ENCODE measurements around the gene AFF2.

AFF2 gene

DNA sequence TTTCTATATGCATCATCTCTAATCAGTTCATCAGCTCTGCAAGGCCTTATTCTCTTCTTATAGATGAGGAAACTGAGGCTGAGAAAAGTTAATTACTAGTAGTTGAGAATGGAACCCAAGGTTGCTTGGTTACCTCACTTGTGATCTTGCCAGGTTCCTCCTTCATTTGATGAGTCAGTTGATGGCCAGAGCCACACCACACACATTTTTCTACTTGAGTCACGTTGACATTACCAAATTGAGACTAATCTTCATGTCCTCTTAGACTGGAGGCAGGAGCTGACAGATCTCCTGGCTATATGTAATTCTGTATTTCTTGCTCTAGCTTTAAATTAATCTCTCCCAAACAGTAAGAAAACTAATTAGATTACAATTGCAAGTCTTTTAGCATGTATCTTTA lies 428.4 kb downstream of the AFF2 start:
- no peak for DNase-seq (ENCODE audit: low read depth)

- no peak for DNase-seq (ENCODE audit: low read depth)
Measured at GRCh38 chrX:148929686-148930085, 429.3 kb downstream of the AFF2 start.

DNA sequence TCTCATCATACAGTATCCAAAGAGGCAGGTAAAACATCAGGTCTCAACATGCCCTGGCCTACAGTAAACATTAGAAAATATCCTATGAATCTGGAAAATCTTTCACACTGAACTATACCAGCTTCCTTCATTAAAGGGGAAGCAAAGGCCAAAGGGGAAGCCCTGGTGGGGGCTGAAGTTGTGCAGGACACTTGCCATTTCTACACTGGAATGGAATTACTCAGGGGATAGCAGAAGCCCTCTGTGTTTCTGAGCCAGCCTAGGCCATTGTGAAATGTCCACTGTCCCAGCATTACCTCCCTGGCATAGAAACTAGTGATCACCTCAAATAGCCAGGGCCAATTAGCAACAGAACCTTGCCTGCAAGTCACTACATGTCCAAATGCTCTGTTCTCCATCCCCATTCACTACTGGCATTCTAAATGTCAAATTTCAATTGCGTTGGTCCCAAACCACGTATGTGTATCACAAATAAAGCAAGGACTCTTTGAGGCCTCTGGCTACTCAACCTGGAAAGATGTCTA lies 429.9 kb downstream of the AFF2 start:
- no peak for DNase-seq (ENCODE audit: low read depth)

DNA sequence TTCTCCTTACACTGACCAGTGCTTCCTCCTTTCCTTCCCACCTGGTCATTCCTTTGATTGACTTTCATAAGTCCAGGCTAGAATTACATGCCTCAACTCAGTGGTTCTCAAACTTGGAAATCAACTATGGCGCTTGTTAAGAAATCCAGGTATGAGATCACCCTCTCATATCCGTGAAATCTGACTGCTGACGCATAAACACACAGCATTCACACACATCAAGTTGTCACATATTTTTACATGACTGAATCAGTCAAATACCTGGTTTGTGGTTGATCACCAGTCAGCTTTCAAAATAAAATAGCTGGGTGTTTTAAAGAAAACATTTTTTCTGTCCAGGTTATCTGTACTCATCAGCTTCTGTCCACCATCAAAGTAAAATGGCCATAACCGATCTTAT lies 433.5 kb downstream of the AFF2 start:
- no peak for DNase-seq (ENCODE audit: low read depth)

DNA sequence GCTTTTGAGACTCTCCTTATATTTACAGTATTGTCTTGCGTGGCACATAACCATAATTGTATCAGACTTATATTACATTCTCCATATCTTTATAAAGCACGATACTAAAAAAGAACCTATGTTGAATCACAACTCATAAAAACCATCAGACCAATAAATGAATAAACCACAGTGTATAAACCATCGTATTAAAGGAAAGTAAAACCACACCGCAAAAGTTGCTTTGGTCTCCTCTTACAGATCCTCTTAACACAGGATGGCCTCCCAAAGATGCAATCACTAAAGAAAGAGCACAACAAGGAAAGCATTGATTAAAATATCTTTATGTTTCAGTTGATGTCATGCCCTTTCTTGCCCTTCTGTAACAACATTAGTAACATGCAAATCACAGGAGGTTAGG lies 437.9 kb downstream of the AFF2 start:
- DNase-seq (ENCODE audit: low read depth) = no peak

- DNase-seq (ENCODE audit: low read depth) = no peak
Measured at GRCh38 chrX:148940411-148940996, 440.1 kb downstream of the AFF2 start.

- DNase-seq (ENCODE audit: low read depth) = no peak
Measured at GRCh38 chrX:148942754-148943153, 442.3 kb downstream of the AFF2 start.

GRCh38 chrX:148947399-148947975 lies 447.1 kb downstream of the AFF2 start:
- DNase-seq (ENCODE audit: low read depth) = no peak

- DNase-seq (ENCODE audit: low read depth) = no peak
Measured at GRCh38 chrX:148956352-148956751, 455.9 kb downstream of the AFF2 start.

- no peak for DNase-seq (ENCODE audit: low read depth)
Measured at GRCh38 chrX:148958901-148959300, 458.5 kb downstream of the AFF2 start.

GRCh38 chrX:148960060-148960459 lies 459.6 kb downstream of the AFF2 start:
- no peak for DNase-seq (ENCODE audit: low read depth)

DNA sequence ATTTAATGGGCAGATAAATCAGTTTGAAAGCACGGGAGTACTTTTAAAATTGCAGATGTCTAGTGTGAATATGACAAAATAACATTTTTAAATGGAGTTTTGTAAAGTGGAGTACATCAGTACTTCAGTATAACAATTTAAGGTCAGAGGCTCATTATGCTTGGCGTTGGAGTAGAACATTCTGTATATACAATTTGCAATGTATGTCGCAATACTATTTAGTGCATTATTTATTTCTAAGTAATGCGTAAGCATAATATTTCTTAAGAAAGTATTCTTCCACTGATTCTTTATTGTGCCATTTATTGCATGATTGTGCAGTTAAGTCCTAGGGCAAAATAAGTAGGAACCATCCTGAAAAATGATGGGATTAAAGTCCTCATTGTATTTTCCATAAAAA lies 461.6 kb downstream of the AFF2 start:
- no peak for DNase-seq (ENCODE audit: low read depth)

- DNase-seq (ENCODE audit: low read depth) = no peak
Measured at GRCh38 chrX:148976571-148977400, 476.4 kb downstream of the AFF2 start.

GRCh38 chrX:148979786-148980185 lies 479.4 kb downstream of the AFF2 start:
- DNase-seq (ENCODE audit: low read depth) = no peak

GRCh38 chrX:148984238-148984637 lies 483.8 kb downstream of the AFF2 start:
- no peak for DNase-seq (ENCODE audit: low read depth)

DNA sequence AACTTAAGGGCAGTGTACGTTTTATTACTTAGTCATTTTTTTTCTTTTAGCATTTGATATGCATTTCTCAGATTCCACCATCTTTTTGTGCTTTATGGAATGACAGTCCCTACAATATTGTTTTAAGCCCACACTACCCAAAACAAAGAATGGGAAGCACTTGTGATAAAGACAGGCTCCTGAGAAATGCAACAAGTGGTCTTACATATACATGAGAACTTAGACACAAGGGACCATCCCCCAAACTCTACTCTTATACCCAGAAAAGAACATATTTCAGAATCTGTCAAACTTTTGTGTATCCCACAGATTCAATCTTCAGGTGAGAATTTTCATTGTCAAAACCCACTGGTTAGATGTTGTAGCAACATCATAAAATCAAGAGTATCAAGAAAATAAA lies 491.1 kb downstream of the AFF2 start:
- DNase-seq (ENCODE audit: low read depth) = no peak

DNA sequence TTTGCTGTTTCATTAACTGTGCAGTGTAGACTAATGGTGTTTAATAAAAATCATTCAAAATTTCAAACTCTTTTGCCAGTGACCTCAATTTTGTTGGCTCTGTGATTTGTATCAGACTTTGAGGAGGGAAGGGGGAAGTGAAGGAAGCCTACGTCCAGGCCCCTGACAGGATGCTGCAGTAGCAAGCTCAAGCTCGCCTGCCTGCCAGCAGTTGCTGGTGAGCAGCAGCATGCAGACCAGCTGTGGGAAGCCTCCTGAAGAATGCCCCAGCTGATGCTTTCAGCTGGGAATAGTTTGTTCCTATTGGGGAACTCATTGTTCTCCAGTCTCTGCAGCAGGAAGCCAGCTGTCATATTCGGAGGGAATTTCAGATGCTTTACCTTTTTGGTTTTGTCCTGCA lies 495.2 kb downstream of the AFF2 start:
- no peak for DNase-seq (ENCODE audit: low read depth)

DNA sequence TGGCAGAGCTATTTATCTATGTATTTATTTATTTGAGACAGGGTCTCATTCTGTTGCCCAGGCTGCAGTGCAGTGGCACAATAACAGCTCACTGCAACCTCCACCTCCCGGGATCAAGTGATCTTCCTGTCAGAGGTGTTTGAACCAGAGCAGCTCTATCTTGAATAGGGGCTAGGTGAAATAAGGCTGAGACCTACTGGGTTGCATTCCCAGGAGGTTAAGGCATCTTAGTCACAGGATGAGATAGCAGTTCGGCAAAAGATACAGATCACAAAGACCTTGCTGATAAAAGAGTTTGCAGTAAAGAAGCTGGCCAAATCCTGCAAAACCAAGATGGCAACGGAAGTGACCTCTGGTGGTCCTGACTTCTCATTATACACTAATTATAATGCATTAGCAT lies 501.9 kb downstream of the AFF2 start:
- DNase-seq (ENCODE audit: low read depth) = no peak

DNA sequence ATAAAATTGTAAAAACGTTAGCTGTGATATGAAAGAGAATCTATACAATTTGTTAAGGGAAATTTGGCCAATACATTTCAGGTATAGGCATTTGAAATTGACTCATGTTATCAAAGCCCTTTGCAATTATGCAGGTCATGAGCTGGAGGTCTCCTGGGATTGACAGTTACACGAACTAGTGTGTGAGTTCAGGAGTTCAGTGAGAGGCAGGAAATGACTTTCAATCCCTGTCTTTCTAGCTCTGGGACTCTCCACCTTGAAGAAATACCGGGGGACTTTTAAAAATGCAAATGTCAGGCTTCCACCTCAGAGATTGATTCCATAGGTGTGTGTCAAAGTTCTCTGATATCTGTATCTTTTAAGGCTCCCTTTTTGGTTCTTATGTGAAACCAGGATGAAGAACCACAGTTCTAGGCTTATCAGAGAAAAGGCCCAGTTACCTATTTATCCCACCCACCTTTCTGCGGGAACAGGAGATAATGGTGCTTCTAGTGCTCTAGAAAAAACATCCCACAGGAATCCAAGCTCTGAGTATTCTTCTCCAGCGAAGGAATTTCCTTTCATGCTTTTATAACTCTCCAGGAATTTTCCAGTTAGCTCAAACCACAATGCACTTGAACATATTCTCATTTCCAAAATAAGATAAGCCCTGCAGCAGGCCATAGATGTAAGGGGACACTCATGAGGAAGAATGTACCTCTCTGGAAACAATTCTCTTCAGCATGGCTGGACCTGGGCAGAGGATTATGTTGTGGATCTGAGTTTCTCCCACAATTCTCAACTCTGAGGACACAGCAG lies 503.6 kb downstream of the AFF2 start:
- DNase-seq (ENCODE audit: low read depth) = no peak

- no peak for DNase-seq (ENCODE audit: low read depth)
Measured at GRCh38 chrX:149004936-149005335, 504.5 kb downstream of the AFF2 start.

GRCh38 chrX:149006235-149006634 lies 505.8 kb downstream of the AFF2 start:
- no peak for DNase-seq (ENCODE audit: low read depth)

- DNase-seq (ENCODE audit: low read depth) = no peak
Measured at GRCh38 chrX:149007423-149007822, 507.0 kb downstream of the AFF2 start.

All from fibroblast of gingiva (primary cell).